Smooth muscle cell (in vitro differentiated cells): ENCODE data around the gene ABTB2. TPM values are rescaled to one million over a fixed set of nuclear protein-coding genes. Genes with fewer than 3 reads are reported as not detected.

Experiments
- DNase-seq: peaks from one replicate; lab custom pipeline; 2025; ENCODE audit not compliant: unreplicated experiment; lab: John Stamatoyannopoulos, UW
- H2AFZ ChIP-seq: fragments of 200-600 bp; sonication (generic); 2 replicates; pipeline ENCODE4 v1.6.0; 2016; ENCODE audit warnings: antibody characterized with exemption, low read depth, mild to moderate bottlenecking
- H3F3A ChIP-seq: fragments of 200-600 bp; sonication (generic); 2 replicates; pipeline ENCODE4 v1.6.0; 2017; ENCODE audit warnings: antibody characterized with exemption, low read depth
- H3K27ac ChIP-seq: fragments of 200-600 bp; sonication (generic); 2 replicates; pipeline ENCODE4 v1.5.1; 2016; ENCODE audit warnings: low read depth, mild to moderate bottlenecking
- H3K27me3 ChIP-seq: fragments of 200-600 bp; sonication (generic); 2 replicates; pipeline ENCODE4 v1.6.1; 2016; ENCODE audit warnings: low read depth, mild to moderate bottlenecking
- H3K36me3 ChIP-seq: fragments of 200-600 bp; sonication (generic); 2 replicates; pipeline ENCODE4 v1.5.1; 2016; ENCODE audit warnings: low read depth
- H3K4me1 ChIP-seq: fragments of 200-600 bp; sonication (generic); 2 replicates; pipeline ENCODE4 v1.5.1; 2016; ENCODE audit warnings: low read depth
- H3K4me2 ChIP-seq: fragments of 200-600 bp; sonication (generic); 2 replicates; pipeline ENCODE4 v1.6.0; 2016; ENCODE audit warnings: mild to moderate bottlenecking
- H3K4me3 ChIP-seq: fragments of 200-600 bp; sonication (generic); 2 replicates; pipeline ENCODE4 v1.5.1; 2016; ENCODE audit warnings: mild to moderate bottlenecking
- H3K79me2 ChIP-seq: fragments of 200-600 bp; sonication (generic); 2 replicates; pipeline ENCODE4 v1.6.0; 2016; ENCODE audit warnings: low read depth, mild to moderate bottlenecking
- H3K9ac ChIP-seq: fragments of 200-600 bp; sonication (generic); 2 replicates; pipeline ENCODE4 v1.6.0; 2016; ENCODE audit warnings: low read depth
- H3K9me3 ChIP-seq: fragments of 200-600 bp; sonication (generic); replicated peaks from 2 replicates; pipeline ENCODE4 v1.5.1; 2016; ENCODE audit warnings: low read depth
- H4K20me1 ChIP-seq: fragments of 200-600 bp; sonication (generic); 2 replicates; pipeline ENCODE4 v1.6.0; 2016; ENCODE audit warnings: low read depth
- WGBS: methylation state at CpG from one replicate; pipeline ENCODE4 v1.1.7; 2016; ENCODE audit warnings: low lambda C conversion rate; 5-methylcytosine and 5-hydroxymethylcytosine counted together
- polyA plus RNA-seq: library from polyadenylated mRNA; unstranded; fragments of >200 nt; fragmentation: Nextera tagmentation; extraction: Ambion mirVana; gene quantifications from 2 replicates; pipeline ENCODE4 v1.2.1, GENCODE V29; 2016
- total RNA-seq: library from RNA; depleted of rRNA; stranded (reverse); fragments of >200 nt; gene quantifications from 2 replicates; pipeline ENCODE4 v1.2.3, GENCODE V29; 2014
- TF ChIP-seq, protein P1 (sequence below): fragments of 200-600 bp; sonication (generic); IDR thresholded peaks from 2 replicates; pipeline ENCODE4 v1.5.1; 2017; ENCODE audit warnings: borderline replicate concordance, mild to moderate bottlenecking, antibody characterized with exemption; ENCODE audit not compliant: insufficient read depth, poor library complexity, severe bottlenecking

The ABTB2 gene
- total and polyA plus RNA-seq, 2 experiments from 2014 or later = 4.3 to 4.9 TPM

DNA sequence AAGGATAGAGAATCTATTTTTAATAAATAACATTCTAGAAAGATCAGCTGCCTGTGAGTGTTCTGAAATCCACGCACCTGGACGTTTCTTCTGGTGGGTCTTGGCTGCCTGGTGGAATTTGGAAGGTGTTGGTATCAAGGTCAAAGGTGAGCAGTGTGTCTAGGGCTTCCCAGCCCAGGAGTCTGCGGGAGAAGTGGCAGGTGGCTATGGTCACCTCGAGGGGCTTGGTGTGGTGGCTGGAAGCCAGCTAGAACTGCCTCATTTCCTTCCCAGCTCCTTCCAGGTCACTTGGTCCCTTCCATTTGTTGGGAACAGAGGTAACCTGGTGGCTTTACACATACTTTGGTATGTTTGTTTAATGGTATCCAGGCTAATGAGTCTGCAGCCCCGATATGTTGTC is 210.9 kb downstream of the ABTB2 start:
- Histone ChIP-seq H3F3A (no peaks in the 10 kb centered on the region), H3K4me3 (no peak overlapping the region), H3K27me3 (no peaks in the 10 kb centered on the region), H3K4me2 (no peak overlapping the region), H3K79me2 (no peaks in the 10 kb centered on the region), H4K20me1 (peaks cover 23% of the 10 kb centered on the region), H3K36me3 (no peaks in the 10 kb centered on the region), H3K9ac (no peak overlapping the region), H3K4me1 (no peaks in the 10 kb centered on the region), H3K27ac (no peak overlapping the region), H3K9me3 (no peaks in the 10 kb centered on the region), H2AFZ (no peak overlapping the region)
- no peak for DNase-seq
- 99% methylated on average over 5 of the region's 5 CpGs for WGBS
- TF ChIP-seq, protein P1, sequence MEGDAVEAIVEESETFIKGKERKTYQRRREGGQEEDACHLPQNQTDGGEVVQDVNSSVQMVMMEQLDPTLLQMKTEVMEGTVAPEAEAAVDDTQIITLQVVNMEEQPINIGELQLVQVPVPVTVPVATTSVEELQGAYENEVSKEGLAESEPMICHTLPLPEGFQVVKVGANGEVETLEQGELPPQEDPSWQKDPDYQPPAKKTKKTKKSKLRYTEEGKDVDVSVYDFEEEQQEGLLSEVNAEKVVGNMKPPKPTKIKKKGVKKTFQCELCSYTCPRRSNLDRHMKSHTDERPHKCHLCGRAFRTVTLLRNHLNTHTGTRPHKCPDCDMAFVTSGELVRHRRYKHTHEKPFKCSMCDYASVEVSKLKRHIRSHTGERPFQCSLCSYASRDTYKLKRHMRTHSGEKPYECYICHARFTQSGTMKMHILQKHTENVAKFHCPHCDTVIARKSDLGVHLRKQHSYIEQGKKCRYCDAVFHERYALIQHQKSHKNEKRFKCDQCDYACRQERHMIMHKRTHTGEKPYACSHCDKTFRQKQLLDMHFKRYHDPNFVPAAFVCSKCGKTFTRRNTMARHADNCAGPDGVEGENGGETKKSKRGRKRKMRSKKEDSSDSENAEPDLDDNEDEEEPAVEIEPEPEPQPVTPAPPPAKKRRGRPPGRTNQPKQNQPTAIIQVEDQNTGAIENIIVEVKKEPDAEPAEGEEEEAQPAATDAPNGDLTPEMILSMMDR = no peak

DNA sequence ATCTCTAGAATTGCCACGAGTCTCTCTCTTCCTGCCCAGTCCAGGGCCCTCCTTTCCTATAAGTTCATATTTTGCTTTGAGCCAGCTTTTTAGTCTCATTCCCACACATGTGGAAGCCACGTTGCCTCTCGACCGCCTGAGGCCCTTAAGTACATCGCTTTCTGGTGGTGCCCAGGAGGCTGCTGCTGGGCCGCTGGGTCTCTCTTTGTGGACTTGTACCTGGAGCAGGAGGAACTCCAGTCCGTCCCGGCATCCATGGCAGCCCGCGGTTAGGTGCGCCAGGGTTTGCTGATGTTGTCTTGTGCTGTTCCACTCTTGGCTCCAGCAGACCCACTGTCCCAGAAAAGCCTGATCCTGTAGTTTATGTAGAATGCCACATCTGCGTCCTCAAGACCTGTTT is 211.4 kb downstream of the ABTB2 start:
- no peak overlapping the region for H3K27ac ChIP-seq
- H3K4me1 ChIP-seq = no peaks in the 10 kb centered on the region
- H3K36me3 ChIP-seq = no peaks in the 10 kb centered on the region
- no peak overlapping the region for H3K9ac ChIP-seq
- no peaks in the 10 kb centered on the region for H3F3A ChIP-seq
- 98% methylated on average over 12 of the region's 12 CpGs for WGBS
- H3K9me3 ChIP-seq = no peaks in the 10 kb centered on the region
- H4K20me1 ChIP-seq = peaks cover 23% of the 10 kb centered on the region
- H2AFZ ChIP-seq = no peak overlapping the region
- H3K27me3 ChIP-seq = no peaks in the 10 kb centered on the region
- H3K4me3 ChIP-seq = no peak overlapping the region
- TF ChIP-seq, protein P1 = no peak
- H3K4me2 ChIP-seq = no peak overlapping the region
- no peaks in the 10 kb centered on the region for H3K79me2 ChIP-seq
- DNase-seq = no peak

DNA sequence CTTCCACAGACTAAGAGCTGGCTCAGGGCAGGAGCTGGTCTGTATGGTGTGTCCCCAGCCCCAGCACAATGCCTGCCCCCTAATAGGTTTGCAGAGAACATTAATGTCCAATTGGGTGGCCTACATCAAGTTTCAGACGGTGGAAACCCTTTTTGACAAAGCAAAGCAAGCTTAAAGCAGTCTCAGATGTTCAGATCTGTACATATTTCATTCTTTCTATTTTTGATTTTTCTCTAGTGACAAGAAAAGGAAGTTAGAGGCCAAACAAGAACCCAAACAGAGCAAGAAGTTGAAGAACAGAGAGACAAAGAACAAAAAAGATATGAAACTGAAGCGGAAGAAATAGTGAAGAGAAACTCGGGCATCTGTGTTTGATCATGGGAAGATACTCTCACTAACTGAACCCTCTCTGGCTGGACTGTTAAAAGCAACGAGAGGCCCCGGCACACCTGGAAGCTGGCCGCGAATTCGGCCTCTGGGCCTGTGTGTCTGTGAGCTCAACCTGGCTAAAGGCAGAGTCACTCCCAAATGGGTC is 211.9 kb downstream of the ABTB2 start:
- Histone ChIP-seq H3K27ac (no peak overlapping the region), H3K4me3 (no peak overlapping the region), H3K36me3 (no peaks in the 10 kb centered on the region), H3F3A (no peaks in the 10 kb centered on the region), H3K79me2 (no peaks in the 10 kb centered on the region), H3K9me3 (no peaks in the 10 kb centered on the region), H3K4me1 (no peaks in the 10 kb centered on the region), H3K4me2 (no peak overlapping the region), H3K27me3 (no peaks in the 10 kb centered on the region), H2AFZ (no peak overlapping the region), H4K20me1 (peaks cover 19% of the 10 kb centered on the region), H3K9ac (no peak overlapping the region)
- WGBS = 97% methylated on average over 8 of the region's 8 CpGs
- TF ChIP-seq, protein P1 = no peak
- DNase-seq = no peak

DNA sequence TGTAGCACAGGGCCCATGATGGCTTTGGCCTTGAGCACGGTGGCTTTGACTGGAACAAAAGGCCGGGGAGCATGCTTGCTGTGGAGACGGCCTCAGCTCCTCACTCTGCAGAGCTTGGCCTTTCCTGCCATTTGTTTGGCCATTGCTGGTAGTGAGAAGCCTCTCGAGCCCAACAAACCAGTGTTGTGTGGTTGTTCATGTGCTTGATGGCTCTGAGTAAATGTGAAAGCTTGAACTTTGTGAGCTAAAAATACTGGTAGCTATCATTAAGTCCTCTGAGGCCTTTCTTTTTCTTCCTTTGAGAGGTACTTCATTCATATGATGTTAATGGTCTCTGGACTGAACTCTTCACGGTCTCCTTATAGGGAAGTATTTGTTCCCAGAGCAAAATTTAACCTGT is 212.7 kb downstream of the ABTB2 start:
- WGBS = 98% methylated on average over 5 of the region's 5 CpGs
- no peaks in the 10 kb centered on the region for H3K27me3 ChIP-seq
- peaks cover 10% of the 10 kb centered on the region for H4K20me1 ChIP-seq
- H3K79me2 ChIP-seq = no peaks in the 10 kb centered on the region
- TF ChIP-seq, protein P1 = no peak
- DNase-seq = no peak
- H3F3A ChIP-seq = no peaks in the 10 kb centered on the region
- no peaks in the 10 kb centered on the region for H3K4me1 ChIP-seq
- H3K9me3 ChIP-seq = no peaks in the 10 kb centered on the region
- H3K27ac ChIP-seq = no peak overlapping the region
- no peaks in the 10 kb centered on the region for H3K36me3 ChIP-seq
- no peak overlapping the region for H3K4me3 ChIP-seq
- no peak overlapping the region for H3K9ac ChIP-seq
- H3K4me2 ChIP-seq = no peak overlapping the region
- H2AFZ ChIP-seq = no peak overlapping the region
